CD4-positive, alpha-beta T cell (primary cell): ENCODE measurements around the gene COMP. TPM values are rescaled to one million over a fixed set of nuclear protein-coding genes. Genes with fewer than 3 reads are reported as not detected.

Experiments
- ATAC-seq: fragments of 200-7000 bp; cut with Tn5 transposase; one replicate; pipeline ENCODE4 v1.10.0; 2022; ENCODE audit warnings: mild to moderate bottlenecking; ENCODE audit not compliant: poor library complexity
- CTCF ChIA-PET: fragments of 350-600 bp; sonication (Branson Sonifier 250); formaldehyde crosslinking; loops from one replicate; lab custom pipeline; 2021; ENCODE audit warnings: antibody characterized with exemption, inconsistent platforms; lab: Charles Lee
- POLR2A ChIA-PET: fragments of 350-600 bp; sonication (Branson Sonifier 250); formaldehyde crosslinking; loops from one replicate; lab custom pipeline; 2021; ENCODE audit warnings: antibody characterized with exemption, inconsistent platforms; lab: Charles Lee
- DNase-seq, 14 experiments: peaks; one replicate each; pipeline ENCODE4 v3.0.0-alpha.2; 2013 to 2020; ENCODE audit warnings: mixed read lengths in 2 of 14
- H3K27ac ChIP-seq, 2 donors: one replicate each; pipeline versions ENCODE4 v1.5.1 to v1.7.0; 2013; ENCODE audit warnings: low read length in 2 of 2, low read depth in 1 of 2, mild to moderate bottlenecking in 1 of 2
- H3K27me3 ChIP-seq, 2 experiments: 1 replicate in 1 of 2; 2 replicates in 1 of 2; pipeline versions ENCODE4 v1.6.1 to v1.7.0; 2013; ENCODE audit warnings: low read length in 2 of 2, control low read depth in 1 of 2, mild to moderate bottlenecking in 1 of 2, moderate library complexity in 1 of 2; ENCODE audit not compliant: insufficient read depth in 2 of 2, control insufficient read depth in 1 of 2
- H3K36me3 ChIP-seq: one replicate; pipeline ENCODE4 v1.6.1; 2013; ENCODE audit warnings: low read length, control low read depth; ENCODE audit not compliant: insufficient read depth
- H3K4me1 ChIP-seq: one replicate; pipeline ENCODE4 v1.6.1; 2013; ENCODE audit warnings: low read length, control low read depth; ENCODE audit not compliant: insufficient read depth
- H3K4me3 ChIP-seq: one replicate; pipeline ENCODE4 v1.5.1; 2013; ENCODE audit warnings: mild to moderate bottlenecking, low read length, moderate library complexity
- H3K9me3 ChIP-seq, 2 experiments: 1 replicate in 1 of 2; 2 replicates in 1 of 2; pipeline versions ENCODE4 v1.6.1 to v1.7.0; 2013; ENCODE audit warnings: low read length in 2 of 2, mild to moderate bottlenecking in 2 of 2, control low read depth in 1 of 2, moderate library complexity in 1 of 2; ENCODE audit not compliant: control insufficient read depth in 1 of 2, insufficient read depth in 1 of 2
- H3K27ac Mint-ChIP-seq: one replicate; pipeline ENCODE4 v1.8.0; 2020; ENCODE audit warnings: mixed read lengths
- H3K27me3 Mint-ChIP-seq: one replicate; pipeline ENCODE4 v1.8.0; 2021; ENCODE audit warnings: mixed read lengths
- H3K36me3 Mint-ChIP-seq: one replicate; pipeline ENCODE4 v1.8.0; 2021; ENCODE audit warnings: low read depth, mixed read lengths
- H3K4me1 Mint-ChIP-seq: one replicate; pipeline ENCODE4 v1.8.0; 2021; ENCODE audit warnings: low read depth, mixed read lengths
- H3K4me3 Mint-ChIP-seq: one replicate; pipeline ENCODE4 v1.8.0; 2020; ENCODE audit warnings: mild to moderate bottlenecking, mixed read lengths
- H3K9me3 Mint-ChIP-seq: one replicate; pipeline ENCODE4 v1.8.0; 2020; ENCODE audit warnings: mixed read lengths
- intact Hi-C, 2 experiments: fragments of 100-400 bp; cut with DNase I in 1 of 2; cut with micrococcal nuclease in 1 of 2; formaldehyde crosslinking; loops; one replicate each; pipeline versions ENCODE4 v1.15.1 to v1.9.0; 2023 to 2025; cut with DNase I, micrococcal nuclease
- total RNA-seq, 174 experiments: library from RNA in 2 of 174; stranded (reverse) in 2 of 174; gene quantifications; one replicate each; pipeline ENCODE4 v1.2.3 and lab custom pipeline; 2021 to 2026
- TF ChIP-seq, protein P1 (sequence below): fragments of 200-600 bp; IDR thresholded peaks from one replicate; pipeline ENCODE4 v1.8.0; 2022; ENCODE audit warnings: antibody characterized with exemption, mild to moderate bottlenecking

Gene COMP
- total RNA-seq, 2 experiments from 2014 or later, result not detected

DNA sequence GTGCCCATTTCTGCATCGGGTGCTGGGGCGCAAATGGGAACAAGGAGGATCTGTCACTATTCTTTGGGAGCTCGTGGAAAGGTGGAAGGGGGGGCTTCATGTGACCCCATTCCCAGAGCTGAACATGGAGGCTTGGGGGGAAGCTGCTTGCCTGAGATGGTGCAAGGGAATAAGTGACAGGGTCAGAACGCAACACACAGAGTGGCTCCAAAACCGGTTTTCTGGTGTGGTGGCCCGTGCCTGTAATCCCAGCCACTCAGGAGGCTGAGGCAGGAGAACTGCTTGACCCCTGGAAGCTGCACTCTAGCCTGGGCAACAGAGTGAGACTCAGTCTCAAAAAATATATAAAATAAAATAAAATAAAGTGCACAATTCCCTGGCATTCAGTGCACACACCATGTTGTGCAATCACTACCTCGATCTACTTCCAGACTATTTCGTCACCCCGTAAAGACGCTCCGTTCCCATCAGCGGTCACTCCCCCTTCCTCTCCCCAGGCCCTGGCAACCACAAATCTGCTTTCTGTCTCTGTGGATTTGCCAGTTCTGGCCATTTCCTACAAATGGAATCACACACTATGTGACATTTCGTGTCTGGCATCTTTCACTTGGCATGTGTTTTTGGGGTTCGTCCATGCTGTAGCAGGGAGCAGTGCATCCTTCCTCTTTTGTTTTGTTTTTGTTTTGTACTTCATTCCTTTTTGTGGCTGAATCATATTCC lies 18.2 kb upstream of the COMP start:
- Mint-ChIP-seq H3K27ac (no peak overlapping the region), H3K36me3 (no peaks in the 10 kb centered on the region), H3K9me3 (no peaks in the 10 kb centered on the region), H3K4me1 (peaks cover 4% of the 10 kb centered on the region), H3K27me3 (peaks cover 9% of the 10 kb centered on the region), H3K4me3 (no peak overlapping the region)
- intact Hi-C loops, result no loop called here
- Histone ChIP-seq H3K36me3 (no peaks in the 10 kb centered on the region), H3K4me1 (peaks cover 2% of the 10 kb centered on the region), H3K4me3 (no peak overlapping the region), H3K9me3 (no peaks in the 10 kb centered on the region), H3K27ac (no peak overlapping the region), H3K27me3 (no peaks in the 10 kb centered on the region)
- TF ChIP-seq, protein P1, sequence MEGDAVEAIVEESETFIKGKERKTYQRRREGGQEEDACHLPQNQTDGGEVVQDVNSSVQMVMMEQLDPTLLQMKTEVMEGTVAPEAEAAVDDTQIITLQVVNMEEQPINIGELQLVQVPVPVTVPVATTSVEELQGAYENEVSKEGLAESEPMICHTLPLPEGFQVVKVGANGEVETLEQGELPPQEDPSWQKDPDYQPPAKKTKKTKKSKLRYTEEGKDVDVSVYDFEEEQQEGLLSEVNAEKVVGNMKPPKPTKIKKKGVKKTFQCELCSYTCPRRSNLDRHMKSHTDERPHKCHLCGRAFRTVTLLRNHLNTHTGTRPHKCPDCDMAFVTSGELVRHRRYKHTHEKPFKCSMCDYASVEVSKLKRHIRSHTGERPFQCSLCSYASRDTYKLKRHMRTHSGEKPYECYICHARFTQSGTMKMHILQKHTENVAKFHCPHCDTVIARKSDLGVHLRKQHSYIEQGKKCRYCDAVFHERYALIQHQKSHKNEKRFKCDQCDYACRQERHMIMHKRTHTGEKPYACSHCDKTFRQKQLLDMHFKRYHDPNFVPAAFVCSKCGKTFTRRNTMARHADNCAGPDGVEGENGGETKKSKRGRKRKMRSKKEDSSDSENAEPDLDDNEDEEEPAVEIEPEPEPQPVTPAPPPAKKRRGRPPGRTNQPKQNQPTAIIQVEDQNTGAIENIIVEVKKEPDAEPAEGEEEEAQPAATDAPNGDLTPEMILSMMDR, result no peak
- CTCF ChIA-PET, result no interaction called here
- ATAC-seq (no peak), DNase-seq (no peak)
- POLR2A ChIA-PET, result no interaction called here

DNA sequence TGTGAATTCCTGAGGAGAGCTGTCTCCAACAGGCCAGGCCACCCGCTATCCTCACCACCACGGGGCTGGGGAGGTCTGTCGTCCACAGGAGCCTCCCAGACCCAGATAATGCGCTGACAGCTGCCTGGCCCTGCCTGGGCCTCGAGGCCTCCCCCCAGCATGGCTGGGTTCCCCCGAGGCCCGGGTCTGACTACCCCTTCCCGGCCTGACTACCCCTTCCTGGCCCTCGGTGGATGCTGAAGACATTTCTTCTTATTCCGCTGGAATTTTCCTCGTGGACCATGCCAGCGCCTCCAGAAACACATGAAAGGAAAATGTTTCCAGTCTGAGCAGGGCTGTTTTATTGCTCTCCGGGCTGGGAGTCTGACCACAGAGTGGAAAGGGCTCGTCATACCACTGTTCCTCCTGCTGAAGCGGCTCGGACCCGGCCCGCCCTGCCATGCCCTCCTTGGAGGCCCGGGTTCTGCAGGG lies 16.8 kb upstream of the COMP start:
- Histone ChIP-seq H3K4me1 (peaks cover 2% of the 10 kb centered on the region), H3K27me3 (no peaks in the 10 kb centered on the region), H3K27ac (no peak overlapping the region), H3K4me3 (no peak overlapping the region), H3K36me3 (no peaks in the 10 kb centered on the region), H3K9me3 (peaks cover 0 to 5% of the 10 kb centered on the region in 2 experiments)
- TF ChIP-seq, protein P1, result no peak
- Mint-ChIP-seq H3K27ac (no peak overlapping the region), H3K4me1 (peaks cover 4% of the 10 kb centered on the region), H3K9me3 (no peaks in the 10 kb centered on the region), H3K27me3 (peaks cover 15% of the 10 kb centered on the region), H3K4me3 (no peak overlapping the region), H3K36me3 (no peaks in the 10 kb centered on the region)
- ATAC-seq (no peak), DNase-seq (no peak)
- CTCF ChIA-PET, result no interaction called here
- intact Hi-C loops, result no loop called here
- POLR2A ChIA-PET, result no interaction called here

DNA sequence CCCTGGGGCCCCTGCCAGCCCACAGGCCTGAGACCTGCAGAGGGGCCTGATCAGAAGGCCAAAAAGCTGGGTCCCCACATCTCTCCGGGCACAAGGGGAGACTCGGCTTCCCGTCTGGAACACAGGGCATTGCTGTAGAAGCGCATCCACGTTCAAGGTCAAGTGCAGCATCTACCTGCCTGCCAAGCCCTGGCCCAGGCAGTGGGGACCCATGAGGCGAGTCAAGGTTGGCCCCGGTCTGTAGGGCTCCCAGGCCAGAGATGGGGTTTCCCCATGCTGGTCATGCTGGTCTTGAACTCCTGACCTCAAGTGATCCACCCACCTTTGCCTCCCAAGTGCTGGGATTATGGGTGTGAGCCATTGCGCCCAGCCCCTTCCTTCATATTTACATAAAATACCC lies 13.5 kb upstream of the COMP start:
- Histone ChIP-seq H3K27me3 (peaks cover 0 to 6% of the 10 kb centered on the region in 2 experiments), H3K27ac (no peak overlapping the region), H3K36me3 (no peaks in the 10 kb centered on the region), H3K9me3 (peaks cover 0 to 15% of the 10 kb centered on the region in 2 experiments), H3K4me3 (no peak overlapping the region), H3K4me1 (peaks cover 2% of the 10 kb centered on the region)
- H3K4me3 Mint-ChIP-seq, result no peak overlapping the region
- H3K9me3 Mint-ChIP-seq, result no peaks in the 10 kb centered on the region
- peaks cover 3% of the 10 kb centered on the region for H3K4me1 Mint-ChIP-seq
- DNase-seq (no peak), ATAC-seq (no peak)
- ChIA-PET CTCF (no interaction called here), POLR2A (no interaction called here)
- TF ChIP-seq, protein P1, result no peak
- intact Hi-C loops, result no loop called here
- peaks cover 13% of the 10 kb centered on the region for H3K27me3 Mint-ChIP-seq
- H3K27ac Mint-ChIP-seq, result no peak overlapping the region
- no peaks in the 10 kb centered on the region for H3K36me3 Mint-ChIP-seq
